IMR-90 (cell line): ENCODE measurements around the gene DIP2C. TPM values are rescaled to one million over a fixed set of nuclear protein-coding genes. Genes with fewer than 3 reads are reported as not detected.
A peak's percentile ranks its signal among the peaks of the same experiment; 100 is the strongest.

Experiments used
- ATAC-seq: fragments of 200-7000 bp; cut with Tn5 transposase; 2 replicates; pipeline ENCODE4 v1.9.1; 2020; ENCODE audit warnings: low read depth, mild to moderate bottlenecking, moderate library complexity
- BruUV-seq: library from RNA; stranded (reverse); fragments of 400-500 nt; replicated peaks from 2 replicates; lab custom pipeline; 2021; lab: Mats Ljungman, UMichigan
- CTCF ChIA-PET: fragments of 300-600 bp; formaldehyde crosslinking; extraction: SDS; loops from one replicate; lab custom pipeline; 2021; ENCODE audit warnings: antibody characterized with exemption; lab: Yijun Ruan, JAX
- POLR2A ChIA-PET: fragments of 300-600 bp; sonication (Branson Sonifier 250); formaldehyde crosslinking; loops from one replicate; lab custom pipeline; 2022; ENCODE audit warnings: antibody characterized with exemption; ENCODE audit not compliant: unreplicated experiment; lab: Charles Lee
- DNase-seq: peaks from one replicate; pipeline ENCODE4 v3.0.0; 2013
- H2AFZ ChIP-seq: replicated peaks from 2 replicates; pipeline ENCODE3; 2013; ENCODE audit warnings: low read length, mild to moderate bottlenecking; ENCODE audit not compliant: poor library complexity
- H2AK5ac ChIP-seq: 2 replicates; pipeline ENCODE4 v1.6.1; 2013; ENCODE audit warnings: low read depth, low read length, inconsistent platforms
- H2AK9ac ChIP-seq: replicated peaks from 2 replicates; pipeline ENCODE3; 2013; ENCODE audit warnings: mild to moderate bottlenecking, low read depth, low read length, moderate library complexity; ENCODE audit not compliant: poor library complexity
- H2BK120ac ChIP-seq: 2 replicates; pipeline ENCODE4 v1.6.1; 2013; ENCODE audit warnings: low read depth, low read length, inconsistent platforms
- H2BK15ac ChIP-seq: 3 replicates; pipeline ENCODE4 v1.6.1; 2013; ENCODE audit warnings: low read depth, low read length, inconsistent platforms
- H2BK20ac ChIP-seq: 2 replicates; pipeline ENCODE4 v1.6.1; 2013; ENCODE audit warnings: low read depth, mild to moderate bottlenecking, inconsistent platforms, low read length, moderate library complexity
- H2BK5ac ChIP-seq: 2 replicates; pipeline ENCODE4 v1.6.1; 2013; ENCODE audit warnings: mild to moderate bottlenecking, low read depth, low read length, inconsistent platforms; ENCODE audit not compliant: poor library complexity, severe bottlenecking
- H3K14ac ChIP-seq: replicated peaks from 2 replicates; pipeline ENCODE4 v1.6.1; 2013; ENCODE audit warnings: low read depth, low read length, inconsistent platforms
- H3K18ac ChIP-seq: 2 replicates; pipeline ENCODE4 v1.6.1; 2013; ENCODE audit warnings: low read depth, low read length, control low read depth
- H3K23ac ChIP-seq: 2 replicates; pipeline ENCODE4 v1.6.1; 2013; ENCODE audit warnings: low read depth, low read length, inconsistent platforms
- H3K27ac ChIP-seq: 2 replicates; pipeline ENCODE4 v1.5.1; 2013; ENCODE audit warnings: mild to moderate bottlenecking, control low read depth, low read length; ENCODE audit not compliant: insufficient read depth
- H3K27me3 ChIP-seq: 2 replicates; pipeline ENCODE4 v1.6.1; 2013; ENCODE audit warnings: low read length; ENCODE audit not compliant: control insufficient read depth, insufficient read depth
- H3K36me3 ChIP-seq: 2 replicates; pipeline ENCODE4 v1.6.1; 2013; ENCODE audit warnings: low read length, mixed read lengths; ENCODE audit not compliant: control insufficient read depth, insufficient read depth
- H3K4ac ChIP-seq: 2 replicates; pipeline ENCODE4 v1.6.1; 2013; ENCODE audit warnings: low read depth, low read length, inconsistent platforms
- H3K4me1 ChIP-seq: 2 replicates; pipeline ENCODE4 v1.6.1; 2013; ENCODE audit warnings: low read length, mixed read lengths; ENCODE audit not compliant: control insufficient read depth, insufficient read depth
- H3K4me2 ChIP-seq: 2 replicates; pipeline ENCODE4 v1.6.1; 2013; ENCODE audit warnings: low read depth, mild to moderate bottlenecking, control low read depth, low read length, moderate library complexity
- H3K4me3 ChIP-seq: 2 replicates; pipeline ENCODE4 v1.5.1; 2013; ENCODE audit warnings: low read depth, mild to moderate bottlenecking, control low read depth, low read length, moderate library complexity; ENCODE audit not compliant: insufficient read depth
- H3K56ac ChIP-seq: 2 replicates; pipeline ENCODE4 v1.6.1; 2013; ENCODE audit warnings: low read length, inconsistent platforms; ENCODE audit not compliant: insufficient read depth; ENCODE audit errors: extremely low read depth
- H3K79me1 ChIP-seq, 2 experiments: 2 replicates each; pipeline ENCODE4 v1.6.1; 2013; ENCODE audit warnings: low read length in 2 of 2, inconsistent platforms in 1 of 2, low read depth in 1 of 2
- H3K9ac ChIP-seq: 2 replicates; pipeline ENCODE4 v1.6.1; 2013; ENCODE audit warnings: low read depth, low read length, control low read depth
- H3K9me1 ChIP-seq: 2 replicates; pipeline ENCODE4 v1.6.1; 2013; ENCODE audit warnings: low read length, inconsistent platforms; ENCODE audit not compliant: insufficient read depth
- H3K9me3 ChIP-seq: 2 replicates; pipeline ENCODE4 v1.6.1; 2013; ENCODE audit warnings: low read length; ENCODE audit not compliant: control insufficient read depth, insufficient read depth
- H4K20me1 ChIP-seq: 2 replicates; pipeline ENCODE4 v1.6.1; 2013; ENCODE audit warnings: low read length, inconsistent platforms; ENCODE audit not compliant: insufficient read depth
- H4K5ac ChIP-seq: 2 replicates; pipeline ENCODE4 v1.6.1; 2013; ENCODE audit warnings: mild to moderate bottlenecking, low read depth, low read length, control low read depth
- H4K8ac ChIP-seq, 2 experiments: 2 replicates each; pipeline ENCODE4 v1.6.1; 2013; ENCODE audit warnings: low read depth in 2 of 2, low read length in 2 of 2, control low read depth in 1 of 2, inconsistent platforms in 1 of 2
- H4K91ac ChIP-seq: 2 replicates; pipeline ENCODE4 v1.6.1; 2013; ENCODE audit warnings: low read depth, low read length, inconsistent platforms; ENCODE audit not compliant: insufficient read depth
- BHLHE40 ChIP-seq: fragments of 150-350 bp; IDR thresholded peaks from 2 replicates; pipeline ENCODE4 v1.6.1; 2016; ENCODE audit warnings: mild to moderate bottlenecking, low read depth, low read length
- USF2 ChIP-seq: fragments of 150-350 bp; IDR thresholded peaks from 2 replicates; pipeline ENCODE4 v1.6.1; 2017; ENCODE audit warnings: mild to moderate bottlenecking, antibody characterized with exemption, low read length, low read depth
- WGBS, 2 experiments: methylation state at CpG; one replicate each; pipeline versions ENCODE4 v1.1.5 to v1.1.7; 2013; ENCODE audit warnings: missing lambda C conversion rate in 2 of 2; ENCODE audit not compliant: insufficient read length in 1 of 2; ENCODE audit errors: extremely low coverage in 2 of 2; 5-methylcytosine and 5-hydroxymethylcytosine counted together
- dilution Hi-C: fragments of 300-500 bp; cut with HindIII; formaldehyde crosslinking; loops from one replicate; pipeline ENCODE4 v1.14.3; 2018; ENCODE audit warnings: low sequenced_read_pairs; ENCODE audit not compliant: unreplicated experiment
- in situ Hi-C: fragments of 300-500 bp; cut with MboI; formaldehyde crosslinking; loops from 3 replicates; pipeline ENCODE4 v1.14.3; 2019; ENCODE audit warnings: low sequenced_read_pairs, inconsistent platforms, mixed read lengths
- intact Hi-C: fragments of 100-400 bp; cut with micrococcal nuclease; formaldehyde crosslinking; loops from 2 replicates; pipeline ENCODE4 v1.10.0; 2022
- polyA plus RNA-seq, 3 experiments: library from polyadenylated mRNA; depleted of rRNA; stranded (reverse); fragments of >200 nt; gene quantifications; 2 replicates each; pipeline ENCODE4 v1.2.3, GENCODE V29; 2012; ENCODE audit warnings: low replicate concordance in 1 of 3
- total RNA-seq: library from RNA; depleted of rRNA; stranded (reverse); fragments of >200 nt; gene quantifications from 2 replicates; pipeline ENCODE4 v1.2.3, GENCODE V29; 2012

The DIP2C gene
- total and polyA plus RNA-seq, 2 of the 4 experiments (the other 2 are of a cell fraction): 8.6 to 17.3 TPM

DNA sequence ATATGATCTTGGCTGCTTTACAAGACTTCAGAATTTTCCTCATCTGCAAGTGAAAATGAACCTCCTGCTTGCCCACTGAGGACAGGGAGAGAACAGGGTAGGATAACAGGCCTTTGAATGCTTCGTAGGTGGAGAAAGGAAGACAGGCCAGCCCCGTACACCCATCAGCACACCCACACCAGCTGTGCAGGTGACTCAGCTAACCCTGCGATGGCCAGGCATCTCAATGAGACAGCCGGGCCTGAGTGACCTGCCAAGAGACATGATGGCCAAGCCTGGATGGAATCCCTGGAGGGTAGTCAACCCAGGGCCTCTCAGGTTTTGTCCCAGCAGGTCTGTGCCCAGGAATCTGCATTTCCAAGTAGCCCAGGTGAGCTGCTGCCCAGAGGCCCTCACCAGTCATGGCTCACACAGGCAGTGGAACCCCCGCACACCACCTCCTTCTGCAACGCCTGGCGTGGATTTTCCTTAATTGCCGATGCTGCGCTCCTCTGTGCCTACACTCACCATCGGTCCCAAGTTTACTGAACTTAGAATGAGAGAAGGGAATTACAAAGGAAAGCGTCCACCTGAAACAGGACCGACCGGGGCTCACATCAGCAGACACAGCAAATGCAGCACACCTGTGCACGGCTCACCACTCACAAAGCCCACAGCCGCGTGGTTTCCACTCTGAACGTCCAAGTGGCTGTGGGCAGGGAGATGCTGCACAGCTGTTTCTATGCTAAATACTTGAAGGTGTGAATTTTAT lies 163.7 kb downstream of the DIP2C start:
- ChIA-PET POLR2A (interaction anchor here (0.6 kb wide), 1 partner anchor 366 kb away, joined by 4 read pairs; no protein-coding TSS in a partner anchor), CTCF (interaction anchor here (0.7 kb wide), 1 partner anchor 12 kb away, joined by 3 read pairs; no protein-coding TSS in a partner anchor)
- BruUV-seq: no TSS peak
- H2BK20ac ChIP-seq: no peak overlapping the region
- ATAC-seq (no peak; the same call in 1 of the 2 replicates), DNase-seq (peak; percentile 61)
- H2AK5ac ChIP-seq: no peak overlapping the region
- intact Hi-C loops: no loop called here
- H3K18ac ChIP-seq: no peak overlapping the region
- H3K4me2 ChIP-seq: no peak overlapping the region
- H4K20me1 ChIP-seq: peaks cover 96% of the 10 kb centered on the region
- no peak overlapping the region for H2AK9ac ChIP-seq
- TF ChIP-seq USF2 (no peak), BHLHE40 (0 out of 2 replicates have a peak, but pooled peaks have one; percentile 5)
- no peak overlapping the region for H3K27ac ChIP-seq
- H3K14ac ChIP-seq: no peak overlapping the region
- H3K9ac ChIP-seq: no peak overlapping the region
- peaks cover 21% of the 10 kb centered on the region for H3K4me1 ChIP-seq
- peaks cover 66 to 94% of the 10 kb centered on the region in 2 experiments for H3K79me1 ChIP-seq
- no peak overlapping the region for H3K23ac ChIP-seq
- H2AFZ ChIP-seq: no peak overlapping the region
- no peak overlapping the region for H4K8ac ChIP-seq
- dilution Hi-C loops: no loop called here
- WGBS, 2 experiments: no CpG with 5 or more reads among the region's 17 CpGs
- H3K36me3 ChIP-seq: 0 out of 2 replicates have a peak, but pooled peaks cover 2% of the 10 kb centered on the region
- H4K5ac ChIP-seq: no peak overlapping the region
- H3K9me3 ChIP-seq: no peaks in the 10 kb centered on the region
- no peak overlapping the region for H2BK15ac ChIP-seq
- H2BK5ac ChIP-seq: no peak overlapping the region
- no peak overlapping the region for H2BK120ac ChIP-seq
- H3K9me1 ChIP-seq: peaks cover 34% of the 10 kb centered on the region
- no peak overlapping the region for H3K56ac ChIP-seq
- no peak overlapping the region for H3K4me3 ChIP-seq
- H3K4ac ChIP-seq: no peak overlapping the region
- in situ Hi-C loops: no loop called here
- no peaks in the 10 kb centered on the region for H3K27me3 ChIP-seq
- H4K91ac ChIP-seq: no peak overlapping the region
